ENCODE data around the gene LIPG.
A peak's percentile ranks its signal among the peaks of the same experiment; 100 is the strongest.

Gene LIPG

GRCh38 chr18:49546719-49547273 lies 15.1 kb upstream of the LIPG start:
- DNase-seq: no peak

- DNase-seq: no peak
Measured at GRCh38 chr18:49547701-49548100, 14.2 kb upstream of the LIPG start.

GRCh38 chr18:49548229-49548636 lies 13.6 kb upstream of the LIPG start:
- no peak for DNase-seq

- DNase-seq: no peak
Measured at GRCh38 chr18:49550621-49551339, 11.1 kb upstream of the LIPG start.

GRCh38 chr18:49553003-49553402 lies 8.9 kb upstream of the LIPG start:
- no peak for DNase-seq

- no peak for DNase-seq
Measured at GRCh38 chr18:49555641-49556040, 6.2 kb upstream of the LIPG start.

- no peak for DNase-seq
Measured at GRCh38 chr18:49558356-49558755, 3.5 kb upstream of the LIPG start.

GRCh38 chr18:49559326-49559931 lies 2.4 kb upstream of the LIPG start:
- peak; percentile 65 for DNase-seq

GRCh38 chr18:49560277-49560623 lies 1.6 kb upstream of the LIPG start:
- DNase-seq: no peak

- DNase-seq: peak; percentile 90
Measured at GRCh38 chr18:49560624-49561288, 1.1 kb upstream of the LIPG start.

GRCh38 chr18:49562481-49563129 lies 748 bp downstream of the LIPG start:
- peak; percentile 49 for DNase-seq

- no peak for DNase-seq
Measured at GRCh38 chr18:49563130-49563540, 1.3 kb downstream of the LIPG start.

GRCh38 chr18:49563701-49564517 lies 2.1 kb downstream of the LIPG start:
- no peak for DNase-seq

- no peak for DNase-seq
Measured at GRCh38 chr18:49564518-49564834, 2.6 kb downstream of the LIPG start.

GRCh38 chr18:49565101-49565500 lies 3.2 kb downstream of the LIPG start:
- DNase-seq: no peak

GRCh38 chr18:49565612-49566011 lies 3.8 kb downstream of the LIPG start:
- DNase-seq: peak; percentile 65

GRCh38 chr18:49566217-49566770 lies 4.4 kb downstream of the LIPG start:
- no peak for DNase-seq

GRCh38 chr18:49566985-49567384 lies 5.1 kb downstream of the LIPG start:
- DNase-seq: no peak

GRCh38 chr18:49569724-49570123 lies 7.9 kb downstream of the LIPG start:
- no peak for DNase-seq

- DNase-seq: no peak
Measured at GRCh38 chr18:49570836-49571235, 9.0 kb downstream of the LIPG start.

GRCh38 chr18:49572611-49573345 lies 10.9 kb downstream of the LIPG start:
- no peak for DNase-seq

GRCh38 chr18:49573835-49574234 lies 12.0 kb downstream of the LIPG start:
- no peak for DNase-seq
